ENCODE results near the gene AMOTL1.

AMOTL1 gene

DNA sequence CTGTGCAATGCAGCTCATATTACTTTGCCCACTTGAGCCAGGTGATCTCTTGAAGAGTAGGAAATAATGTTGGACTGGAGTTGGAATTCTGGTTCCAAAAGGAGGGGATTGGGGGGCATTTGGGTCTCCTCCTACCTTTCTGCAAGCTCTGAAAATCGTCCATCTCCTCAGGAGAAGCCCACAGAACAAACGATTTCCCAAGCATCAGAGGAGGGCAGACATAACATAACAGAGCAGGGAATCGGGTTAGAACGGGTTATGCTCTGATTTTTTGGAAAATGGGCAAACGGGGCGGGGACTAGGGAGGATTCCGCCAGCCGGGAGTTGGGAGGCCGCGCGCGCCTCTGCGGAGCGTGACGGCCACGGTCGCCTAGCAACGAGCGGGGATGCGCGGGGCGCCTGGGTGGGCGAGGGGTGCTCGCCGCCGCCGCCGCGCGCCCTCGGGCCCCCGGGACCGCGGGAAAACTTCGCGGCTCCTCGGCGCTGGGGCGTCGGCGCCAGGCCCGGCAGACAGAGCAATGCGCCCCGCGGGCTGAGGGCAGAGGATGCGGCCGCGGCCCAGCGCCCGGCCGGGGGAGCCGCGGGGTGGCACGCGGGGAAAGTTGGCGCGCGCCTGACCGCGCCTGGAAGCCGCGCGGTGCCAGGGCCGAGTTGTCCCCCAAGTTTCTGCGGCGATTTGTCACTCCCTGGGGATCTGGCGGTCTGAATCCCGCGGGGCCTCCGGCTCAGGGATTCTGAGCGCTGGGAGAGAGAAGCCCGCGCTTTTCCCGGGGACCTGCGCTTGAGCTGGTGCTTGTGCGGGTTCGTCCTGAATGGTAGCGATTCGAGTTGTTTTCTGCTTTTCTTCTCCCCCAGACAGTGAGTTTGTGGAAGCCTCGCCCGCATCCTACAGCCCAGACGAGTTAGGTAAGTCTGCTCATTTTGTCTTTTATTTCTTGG, 27.8 kb upstream of the AMOTL1 start:
- DNase-seq (ENCODE audit: extremely low spot score, insufficient read length, low read depth) (no peak), FAIRE-seq (no peak)

DNA sequence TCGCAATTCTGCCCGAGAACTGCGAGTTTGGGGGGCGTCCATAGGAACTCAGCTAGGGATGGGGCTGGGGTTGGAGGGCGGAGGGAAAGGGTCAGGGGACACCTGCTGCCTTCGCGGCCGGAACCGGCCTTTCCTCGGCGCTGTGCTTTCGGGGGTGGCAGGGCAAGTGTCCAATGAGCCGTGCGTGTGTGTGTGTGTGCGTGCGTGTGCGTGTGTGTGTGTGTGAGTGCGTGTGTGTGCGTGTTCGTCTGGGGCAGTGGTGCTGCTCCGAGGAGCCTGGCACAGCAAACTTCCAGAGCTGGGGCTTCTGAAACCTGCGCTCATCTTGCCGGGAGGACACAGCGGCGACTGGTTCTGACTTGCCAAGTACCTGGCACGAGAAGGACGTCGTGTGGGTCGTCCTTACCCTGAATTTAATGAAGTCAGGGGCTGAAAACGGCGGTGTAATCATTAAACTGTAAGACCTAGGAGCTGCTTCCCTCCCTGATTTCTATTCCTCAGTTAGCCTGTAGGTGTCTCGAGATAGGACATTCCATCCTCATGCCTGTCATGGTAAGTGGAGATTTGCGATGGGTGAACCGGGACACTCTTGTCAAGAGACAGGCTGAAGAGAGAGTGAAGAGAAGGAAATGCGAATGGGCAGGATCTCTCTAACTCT, 27.0 kb upstream of the AMOTL1 start:
- no peak for FAIRE-seq
- DNase-seq (ENCODE audit: extremely low spot score, insufficient read length, low read depth), result no peak

DNA sequence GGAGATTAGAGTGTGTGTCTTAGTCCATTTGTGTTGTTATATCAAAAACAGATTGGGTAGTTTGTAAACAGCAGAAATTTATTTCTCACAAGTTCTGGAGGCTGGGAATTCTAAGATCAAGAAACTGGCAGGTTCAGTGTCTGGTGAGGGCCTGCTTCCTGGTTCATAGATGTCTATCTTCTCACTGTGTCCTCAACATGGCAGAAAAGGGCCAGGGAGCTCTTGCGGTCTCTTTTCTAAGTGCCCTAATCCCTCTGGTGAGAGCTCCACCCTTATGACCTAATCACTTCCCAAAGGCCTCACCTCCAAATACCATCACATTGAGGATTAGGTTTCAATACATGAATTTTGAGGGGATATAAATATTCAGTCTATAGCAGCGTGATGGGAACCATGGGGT, 25.5 kb upstream of the AMOTL1 start:
- DNase-seq (ENCODE audit: extremely low spot score, insufficient read length, low read depth) (no peak), FAIRE-seq (no peak)

DNA sequence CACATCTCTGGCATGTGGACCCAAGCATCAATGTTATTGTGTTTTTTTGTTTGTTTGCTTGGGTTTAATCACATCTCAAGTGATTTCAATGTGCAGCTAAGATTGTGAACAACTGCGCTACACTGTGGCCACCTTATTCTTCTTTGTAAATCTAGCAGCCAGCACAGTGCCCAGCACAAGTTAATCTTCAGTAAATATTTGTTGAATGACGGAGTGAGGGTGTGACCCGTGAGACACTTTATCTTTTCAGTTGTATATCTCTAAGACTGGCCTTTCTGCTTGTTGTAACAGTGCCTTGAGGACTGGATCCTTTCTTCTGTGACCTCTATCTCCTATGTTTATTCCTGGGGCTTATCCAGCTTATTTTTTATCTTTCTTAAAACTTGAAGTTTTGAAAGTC, 21.4 kb upstream of the AMOTL1 start:
- DNase-seq (ENCODE audit: extremely low spot score, insufficient read length, low read depth) (no peak), FAIRE-seq (no peak)

DNA sequence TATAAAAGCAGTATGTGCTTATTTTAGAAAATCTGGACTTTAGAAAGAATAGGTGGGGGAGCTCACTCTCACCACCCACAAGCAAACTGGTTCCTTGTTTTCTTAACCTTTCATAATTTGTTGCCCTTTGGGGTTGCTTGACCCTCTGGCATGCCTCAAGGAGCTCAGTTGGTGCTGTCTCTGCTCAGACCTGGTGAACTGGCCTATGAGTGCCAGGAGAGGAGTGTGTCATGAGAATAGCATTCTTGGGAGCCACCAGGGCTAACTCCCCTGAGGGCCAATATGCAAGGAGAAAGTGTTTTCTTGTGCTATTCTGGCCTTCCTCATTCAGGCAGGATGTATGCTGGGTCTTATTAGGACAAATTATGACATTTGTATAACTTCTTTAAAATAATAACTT, 21.0 kb upstream of the AMOTL1 start:
- DNase-seq (ENCODE audit: extremely low spot score, insufficient read length, low read depth), result no peak
- FAIRE-seq, result no peak

DNA sequence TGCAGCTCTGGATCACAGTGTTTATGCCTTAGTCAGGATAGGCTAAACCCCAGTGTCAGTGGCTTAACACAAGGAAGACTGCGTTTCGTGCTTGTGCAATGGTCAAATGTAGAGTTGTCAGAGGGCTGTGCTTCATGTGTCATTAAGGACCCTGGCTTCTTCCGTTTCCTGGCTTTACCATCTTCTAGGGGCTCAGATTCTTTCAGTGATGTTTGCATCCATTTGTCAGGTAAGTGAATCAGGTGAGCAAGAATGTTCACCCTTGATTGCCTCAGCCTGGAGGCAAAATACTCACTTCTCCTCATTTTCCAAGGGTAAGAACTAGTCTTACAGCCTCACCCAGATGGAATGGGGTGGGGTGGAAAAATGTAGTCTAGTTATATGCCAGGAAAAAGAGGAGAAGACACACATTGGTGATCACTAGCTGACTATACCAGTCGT, 20.5 kb upstream of the AMOTL1 start:
- DNase-seq (ENCODE audit: extremely low spot score, insufficient read length, low read depth) (no peak), FAIRE-seq (no peak)

DNA sequence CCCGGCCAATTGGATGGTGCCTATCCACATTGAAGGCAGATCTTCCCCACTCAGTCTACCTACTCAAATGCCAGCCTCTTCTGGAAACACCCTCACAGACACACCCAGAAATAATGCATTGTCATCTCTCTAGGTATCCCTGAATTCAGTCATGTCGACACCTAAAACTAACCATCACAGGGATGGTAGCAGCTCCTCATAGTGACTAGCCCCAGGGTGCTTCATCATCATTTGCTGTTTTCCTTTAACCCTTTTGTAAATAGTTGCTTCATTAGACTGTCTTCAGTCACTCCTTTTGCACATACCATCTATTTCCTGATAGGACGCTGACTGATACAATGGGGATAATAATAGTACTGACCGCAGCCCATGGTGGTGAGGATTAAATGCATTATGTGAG, 18.8 kb upstream of the AMOTL1 start:
- no peak for FAIRE-seq
- no peak for DNase-seq (ENCODE audit: extremely low spot score, insufficient read length, low read depth)

DNA sequence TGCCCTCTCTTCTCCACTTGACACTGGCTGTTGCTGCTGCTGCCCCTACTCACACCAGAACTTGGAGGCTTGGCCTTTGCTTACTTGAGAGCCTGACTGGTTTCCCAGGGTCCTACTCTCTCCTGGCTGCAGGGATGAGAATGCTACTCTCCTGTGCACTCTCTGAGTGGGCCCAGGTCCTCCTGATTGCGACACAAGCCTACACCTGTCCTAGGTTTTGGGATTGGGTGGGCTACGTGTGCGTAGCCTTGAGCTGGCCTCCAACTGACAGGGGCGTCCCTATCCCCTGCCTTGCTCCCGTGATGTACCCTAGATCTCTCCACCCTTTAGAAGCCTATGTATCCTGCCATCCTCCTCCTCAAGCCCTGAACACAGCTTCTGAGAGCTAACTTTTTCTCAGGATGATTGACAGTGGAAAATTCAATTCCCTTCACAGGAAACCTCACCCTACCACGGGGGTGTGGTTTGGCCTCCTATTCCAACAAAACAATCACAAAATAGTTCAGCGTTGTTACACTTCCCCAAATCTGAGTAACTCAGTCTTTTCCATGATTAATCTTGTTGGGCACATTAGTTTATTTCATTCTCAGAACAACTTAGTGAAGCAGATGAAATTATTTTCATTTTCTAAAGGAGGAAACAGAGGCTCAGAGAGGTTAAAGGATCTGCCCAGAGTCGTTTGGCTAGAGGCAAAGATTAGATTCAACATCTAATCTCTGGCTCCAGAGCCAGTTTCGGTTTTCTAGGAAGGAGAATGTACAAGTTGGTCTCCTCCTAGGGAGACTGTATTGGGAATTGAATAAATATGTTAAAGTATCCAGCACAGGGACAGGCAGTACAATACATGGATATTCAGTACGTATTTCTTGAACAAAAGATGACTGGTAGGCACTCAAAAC, 17.6 kb upstream of the AMOTL1 start:
- no peak for FAIRE-seq

DNA sequence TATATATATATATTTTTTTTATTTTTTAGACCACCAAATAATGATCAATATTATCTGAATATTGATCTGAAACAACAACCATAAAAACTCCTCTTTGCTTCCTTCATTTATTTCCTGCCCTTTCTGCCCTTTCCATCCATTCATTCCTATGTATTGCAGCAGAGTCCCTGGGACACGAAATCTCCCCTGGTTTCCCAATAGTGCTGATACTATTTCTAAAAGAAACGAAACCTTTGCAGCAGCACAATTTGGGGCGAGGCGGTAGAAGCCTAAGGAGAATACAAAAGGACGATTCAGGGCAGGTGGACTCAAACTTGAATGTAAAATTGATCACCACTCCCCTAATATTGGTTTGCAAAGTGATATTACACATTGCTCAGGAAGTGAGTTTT, 16.9 kb upstream of the AMOTL1 start:
- DNase-seq (ENCODE audit: extremely low spot score, insufficient read length, low read depth), result no peak
- FAIRE-seq, result no peak

More for the DNA sequence above, 17.6 kb upstream of the AMOTL1 start:
- DNase-seq (ENCODE audit: extremely low spot score, insufficient read length, low read depth), result no peak

DNA sequence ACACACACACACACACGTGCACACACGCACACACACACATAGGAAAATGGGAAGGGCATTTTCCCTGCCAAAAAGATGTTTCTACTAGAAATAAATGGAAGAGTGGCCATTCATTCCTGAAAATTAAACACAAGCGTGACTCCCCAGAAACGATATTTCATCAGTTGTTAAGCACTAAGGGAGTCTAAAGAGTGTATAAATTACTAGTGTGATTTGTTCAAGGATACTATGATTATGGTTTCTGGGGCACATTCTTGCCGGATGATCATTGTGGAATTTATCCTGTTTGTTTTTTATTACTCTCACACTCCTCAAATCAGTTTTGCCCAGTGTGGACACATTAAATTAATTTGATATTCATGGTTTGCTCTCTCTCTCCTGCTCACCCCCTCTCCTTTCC, 16.4 kb upstream of the AMOTL1 start:
- DNase-seq (ENCODE audit: extremely low spot score, insufficient read length, low read depth) (no peak), FAIRE-seq (no peak)

DNA sequence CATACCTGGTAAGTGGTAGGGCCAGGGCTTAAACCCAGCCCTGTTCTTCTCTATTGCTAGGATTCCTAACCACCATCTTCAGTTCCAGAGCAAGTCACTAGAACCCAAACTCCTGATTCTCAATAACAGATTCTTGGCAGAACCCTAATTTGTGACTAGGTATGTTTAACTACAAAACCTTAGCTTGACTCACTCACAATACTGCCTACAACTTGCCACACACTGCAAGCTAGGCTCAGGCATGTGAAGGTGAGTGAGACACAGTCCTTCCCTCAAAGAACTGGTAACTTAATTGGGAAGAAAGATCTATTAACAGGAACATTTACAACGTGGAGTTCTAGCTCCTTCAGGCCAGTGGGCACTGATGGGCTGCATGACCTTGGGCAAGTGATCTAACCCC, 14.5 kb upstream of the AMOTL1 start:
- FAIRE-seq, result no peak

DNA sequence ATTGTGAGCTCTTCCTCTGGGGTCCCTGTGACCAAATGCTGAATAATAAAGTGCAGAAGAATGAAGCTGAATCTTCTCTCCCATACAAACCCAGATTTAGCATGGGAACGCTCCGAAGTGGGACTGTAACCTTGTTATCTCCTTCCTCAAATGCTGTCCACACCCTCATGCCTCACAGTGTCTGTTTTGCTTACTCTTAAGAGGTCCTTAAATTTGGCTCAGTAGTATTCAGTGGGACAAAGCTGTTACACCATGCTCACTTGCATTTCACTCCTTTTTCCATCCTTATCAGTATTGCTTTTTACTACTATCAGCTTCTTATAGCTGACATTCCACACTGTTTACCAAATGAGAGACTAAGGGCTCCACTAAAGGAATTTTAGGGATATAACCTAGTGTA, 13.8 kb upstream of the AMOTL1 start:
- DNase-seq (ENCODE audit: extremely low spot score, insufficient read length, low read depth) (no peak), FAIRE-seq (no peak)

More for the DNA sequence above, 14.5 kb upstream of the AMOTL1 start:
- no peak for DNase-seq (ENCODE audit: extremely low spot score, insufficient read length, low read depth)

DNA sequence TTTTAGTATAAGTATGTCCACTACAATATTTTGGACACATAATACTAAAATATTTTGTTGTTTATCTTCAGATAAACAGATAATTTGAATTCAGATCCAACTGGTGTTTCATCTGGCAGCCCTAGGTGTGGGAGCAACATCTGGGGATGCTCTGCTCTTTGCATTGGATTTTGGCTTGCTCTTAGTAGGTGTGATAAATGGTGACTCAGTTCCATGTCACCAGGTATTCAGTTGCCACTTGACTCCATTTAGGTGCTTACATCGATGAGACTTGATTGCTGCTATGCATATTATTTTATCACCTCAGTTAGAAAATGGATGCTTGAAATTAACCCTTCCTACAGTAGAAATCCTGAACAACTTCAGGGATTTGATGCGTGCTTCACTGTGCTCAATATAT, 13.3 kb upstream of the AMOTL1 start:
- DNase-seq (ENCODE audit: extremely low spot score, insufficient read length, low read depth) (no peak), FAIRE-seq (no peak)

DNA sequence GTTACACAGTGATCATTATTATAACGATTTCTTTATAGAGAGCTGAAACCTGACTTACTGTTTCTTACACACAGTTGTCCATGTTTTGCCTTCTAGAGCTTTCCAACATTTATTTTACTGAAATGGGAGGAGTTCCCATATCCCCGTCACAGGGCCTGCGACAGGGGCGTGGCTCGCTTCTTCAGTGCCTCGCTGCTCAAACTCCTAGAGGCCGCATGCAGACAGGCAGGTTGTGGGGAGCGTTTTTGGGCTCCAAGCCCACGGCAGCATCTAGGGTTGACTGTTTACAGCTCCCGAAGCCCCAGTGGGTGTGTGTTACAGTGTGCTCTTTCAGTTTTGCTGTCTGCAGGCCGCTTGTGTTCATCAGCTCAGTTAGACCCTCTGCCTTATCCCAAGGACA, 12.7 kb upstream of the AMOTL1 start:
- FAIRE-seq (no peak), DNase-seq (ENCODE audit: extremely low spot score, insufficient read length, low read depth) (no peak)

DNA sequence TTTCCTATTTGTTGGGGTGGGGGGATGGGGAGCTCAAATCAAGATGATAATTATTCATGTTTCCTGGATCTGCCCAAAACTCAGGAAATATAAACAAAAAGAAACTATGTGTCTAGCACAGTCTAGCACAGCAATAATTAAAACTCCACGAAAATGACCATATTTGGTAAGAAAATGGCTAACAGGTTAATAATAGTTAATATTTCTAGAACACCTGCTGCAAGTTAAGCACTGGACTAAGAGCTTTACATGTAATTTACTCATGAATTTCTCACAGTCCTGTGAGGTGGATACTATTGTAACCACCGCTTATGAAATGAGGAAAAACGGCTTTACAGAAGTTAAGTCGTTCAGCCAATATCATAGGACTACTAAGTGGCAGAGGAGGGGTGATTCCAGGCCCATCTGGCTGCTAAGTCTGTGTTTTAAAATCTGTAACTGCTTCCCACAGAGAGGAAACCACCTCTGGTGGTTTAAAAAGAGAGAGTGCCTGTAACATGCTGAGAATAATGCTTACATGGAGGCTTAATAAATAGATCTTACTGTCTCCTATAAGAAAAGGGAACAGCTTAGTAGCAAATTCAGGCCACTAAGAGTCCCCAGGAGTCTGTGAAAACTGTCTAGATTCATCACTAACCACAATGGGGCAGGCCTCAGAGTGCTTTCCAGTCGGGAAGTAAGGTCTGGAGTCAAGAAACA, 11.0 kb upstream of the AMOTL1 start:
- FAIRE-seq, result no peak
- DNase-seq (ENCODE audit: extremely low spot score, insufficient read length, low read depth), result no peak

DNA sequence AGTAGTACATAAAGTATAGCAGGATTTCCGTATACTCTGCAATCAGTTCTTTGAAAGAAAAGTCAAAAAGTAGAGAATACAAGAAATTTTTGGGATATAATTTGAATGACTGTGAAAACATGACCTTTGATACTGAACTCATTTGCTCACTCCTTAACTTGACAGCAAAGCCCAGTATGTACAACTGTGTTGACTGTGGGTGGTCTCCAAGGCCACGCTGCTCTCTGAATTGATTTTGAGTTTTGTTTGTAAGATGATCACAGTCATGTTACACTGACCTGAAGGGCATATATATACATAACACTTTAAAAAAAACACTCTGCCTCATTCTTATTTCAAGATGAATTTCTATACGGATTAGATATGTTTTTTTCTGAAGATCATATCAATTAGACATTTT, 9.5 kb upstream of the AMOTL1 start:
- FAIRE-seq (no peak), DNase-seq (ENCODE audit: extremely low spot score, insufficient read length, low read depth) (no peak)

DNA sequence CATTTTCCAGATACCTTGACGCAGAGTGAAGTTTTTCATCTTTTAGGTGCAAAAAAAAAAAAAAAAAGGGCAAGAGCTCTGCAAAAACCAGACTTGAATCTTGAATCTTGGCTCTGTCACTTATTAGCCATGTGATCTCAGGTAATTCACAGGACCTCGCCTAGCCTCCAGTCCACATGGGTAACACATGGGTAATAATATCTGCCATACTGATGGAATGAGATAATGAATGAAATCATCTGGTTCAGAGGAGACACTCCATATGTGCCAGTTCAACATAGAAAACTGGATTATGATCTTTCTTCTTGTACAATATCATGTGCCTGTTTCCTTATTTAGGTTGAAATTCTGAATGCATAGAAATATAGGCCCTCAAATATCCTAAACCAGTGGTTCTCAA, 8.6 kb upstream of the AMOTL1 start:
- no peak for FAIRE-seq
- no peak for DNase-seq (ENCODE audit: extremely low spot score, insufficient read length, low read depth)

DNA sequence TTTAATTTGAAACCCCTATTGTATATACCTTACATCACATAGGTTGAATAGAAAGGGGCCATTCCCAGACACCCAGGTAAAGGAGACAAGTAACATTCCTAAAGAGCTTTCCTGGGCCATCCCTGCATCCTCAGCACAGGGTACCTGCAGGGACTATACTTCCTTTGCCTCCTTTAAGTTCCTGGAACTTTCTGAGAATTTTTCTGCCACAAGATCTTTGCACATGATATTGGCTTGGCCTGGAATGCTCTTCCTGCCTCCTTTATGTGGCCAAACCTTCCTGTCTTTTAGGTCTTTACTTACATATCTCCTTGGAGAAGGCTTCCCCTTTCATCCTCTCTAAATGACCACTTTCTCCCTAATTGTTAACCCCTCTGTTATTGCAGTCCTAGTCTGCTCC, 7.9 kb upstream of the AMOTL1 start:
- FAIRE-seq, result no peak
- DNase-seq (ENCODE audit: extremely low spot score, insufficient read length, low read depth), result no peak

DNA sequence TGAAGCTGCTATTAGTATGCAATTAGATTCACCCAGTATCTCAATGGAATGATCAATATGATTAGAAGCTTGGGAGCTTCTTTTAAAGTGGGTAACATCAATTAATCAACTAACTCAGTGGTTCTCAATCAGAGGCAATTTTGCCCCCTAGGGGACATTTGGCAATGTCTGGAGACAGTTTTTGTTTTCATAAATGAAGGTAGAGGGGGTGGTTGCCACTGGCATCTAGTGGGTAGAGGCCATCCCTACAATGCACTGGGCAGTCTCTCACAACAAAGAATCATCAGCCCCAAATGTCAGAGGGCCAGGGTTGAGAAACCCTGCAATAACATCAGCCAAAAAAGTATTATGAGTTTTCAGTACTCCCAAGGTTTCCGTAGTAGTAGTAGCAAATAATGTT, 5.9 kb upstream of the AMOTL1 start:
- DNase-seq (ENCODE audit: extremely low spot score, insufficient read length, low read depth), result no peak
- no peak for FAIRE-seq

DNA sequence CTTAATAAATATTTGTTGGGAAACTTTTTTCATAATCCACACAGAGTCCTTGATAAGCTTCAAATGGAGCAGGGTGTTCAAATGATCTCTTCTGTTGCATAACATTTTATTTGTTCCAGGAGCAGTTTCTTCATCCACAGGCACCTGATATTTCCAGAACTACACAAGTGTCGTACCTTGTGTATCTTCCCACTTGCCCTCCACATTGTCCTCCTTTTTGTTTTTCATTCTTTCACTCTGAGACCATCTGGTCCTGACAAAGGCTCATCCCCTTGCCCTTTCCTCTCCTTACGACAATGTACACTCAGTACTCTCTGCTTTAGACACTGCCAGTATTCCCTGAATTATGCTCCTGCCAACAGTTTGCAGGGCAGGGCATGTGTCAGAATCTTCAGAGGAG, 5.2 kb upstream of the AMOTL1 start:
- FAIRE-seq, result no peak
- no peak for DNase-seq (ENCODE audit: extremely low spot score, insufficient read length, low read depth)

Measured in GM18507 (cell line).